ENCODE data around the gene TRDMT1.
"Not testable (repeated sequence)": the region's sequence is repeated elsewhere in the genome, so short reads cannot be mapped to it uniquely, and the experiment has no call there.

Gene TRDMT1

GRCh38 chr10:17125206-17125893, 76.1 kb downstream of the TRDMT1 start:
- no peak for DNase-seq

GRCh38 chr10:17123961-17124360, 77.5 kb downstream of the TRDMT1 start:
- no peak for DNase-seq

GRCh38 chr10:17122726-17123661, 78.5 kb downstream of the TRDMT1 start:
- DNase-seq, result no peak

GRCh38 chr10:17122052-17122451, 79.4 kb downstream of the TRDMT1 start:
- DNase-seq, result no peak

- DNase-seq, result no peak
Measured at GRCh38 chr10:17120694-17121093, 80.8 kb downstream of the TRDMT1 start.

GRCh38 chr10:17119845-17120244, 81.6 kb downstream of the TRDMT1 start:
- no peak for DNase-seq

GRCh38 chr10:17116193-17116592, 85.3 kb downstream of the TRDMT1 start:
- DNase-seq, result no peak

- DNase-seq, result no peak
Measured at GRCh38 chr10:17115683-17116082, 85.8 kb downstream of the TRDMT1 start.

- DNase-seq, result not testable (repeated sequence)
Measured at GRCh38 chr10:17114878-17115444, 86.5 kb downstream of the TRDMT1 start.

GRCh38 chr10:17113889-17114540, 87.5 kb downstream of the TRDMT1 start:
- DNase-seq, result no peak

- DNase-seq, result no peak
Measured at GRCh38 chr10:17113346-17113745, 88.1 kb downstream of the TRDMT1 start.

GRCh38 chr10:17112566-17112965, 88.9 kb downstream of the TRDMT1 start:
- DNase-seq, result no peak

GRCh38 chr10:17109475-17110207, 91.8 kb downstream of the TRDMT1 start:
- no peak for DNase-seq

GRCh38 chr10:17109046-17109445, 92.4 kb downstream of the TRDMT1 start:
- no peak for DNase-seq

GRCh38 chr10:17106991-17107390, 94.5 kb downstream of the TRDMT1 start:
- DNase-seq, result no peak

GRCh38 chr10:17101910-17102266, 99.6 kb downstream of the TRDMT1 start:
- DNase-seq, result no peak

- no peak for DNase-seq
Measured at GRCh38 chr10:17101257-17101909, 100.1 kb downstream of the TRDMT1 start.

- no peak for DNase-seq
Measured at GRCh38 chr10:17100586-17100985, 100.9 kb downstream of the TRDMT1 start.

- DNase-seq, result no peak
Measured at GRCh38 chr10:17098012-17098411, 103.5 kb downstream of the TRDMT1 start.

Measured in NCI-H1694 (cell line).